Stimulated activated CD4-positive, alpha-beta T cell treated with anti-CD3 and anti-CD28 coated beads, Interleukin-4, amount 100 ng/mL, for 24 hours (primary cell): ENCODE measurements around the gene IFT27.

Experiments used
- DNase-seq: peaks from one replicate; pipeline ENCODE4 v3.0.0-alpha.2; 2020

Gene IFT27

GRCh38 chr22:36714110-36714509, 61.8 kb downstream of the IFT27 start:
- DNase-seq, result no peak

GRCh38 chr22:36713436-36713835, 62.5 kb downstream of the IFT27 start:
- DNase-seq, result no peak
